ENCODE data around the gene OPCML. TPM values are rescaled to one million over a fixed set of nuclear protein-coding genes. Genes with fewer than 3 reads are reported as not detected.

Gene OPCML
- total and polyA plus RNA-seq, 2 experiments from 2014 or later: 1.2 to 4.4 TPM

DNA sequence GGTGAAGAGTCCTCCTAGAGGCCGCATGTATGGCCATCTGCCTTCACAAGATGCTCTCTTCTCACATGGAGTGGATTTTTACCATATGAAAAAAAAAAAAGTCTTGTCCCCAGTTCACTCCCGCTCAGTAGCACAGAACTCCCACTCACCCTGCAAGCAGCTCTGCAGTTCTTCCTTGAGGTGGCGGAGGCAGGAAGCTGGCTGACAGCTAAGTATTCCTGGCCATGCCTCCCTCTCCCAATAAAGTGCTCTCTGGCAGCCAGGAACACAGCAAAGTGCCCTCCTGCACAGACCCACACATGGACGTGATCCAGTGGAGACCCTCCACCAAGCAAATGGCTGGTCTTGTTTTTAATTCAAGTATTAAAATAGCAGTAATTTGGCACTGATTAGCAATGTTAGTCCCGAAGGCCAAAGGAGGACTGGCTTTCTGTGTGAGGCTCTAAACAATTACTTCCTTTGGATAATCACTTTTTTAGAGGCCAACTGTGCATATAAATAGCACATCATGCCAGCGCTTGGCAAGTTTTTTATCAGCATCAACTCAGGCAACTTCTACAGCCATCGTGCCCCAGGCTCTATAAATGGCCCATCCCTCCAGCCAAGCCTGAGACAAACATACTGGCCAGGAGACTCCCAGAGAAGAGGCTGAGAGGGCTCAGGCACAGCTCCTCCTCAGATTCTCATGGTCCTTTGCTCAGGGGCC lies 413.6 kb downstream of the OPCML start:
- Mint-ChIP-seq H3K4me1 (peaks cover 17% of the 10 kb centered on the region; the same call in 2 of the 3 replicates), H3K36me3 (ENCODE audit: low read depth) (no peaks in the 10 kb centered on the region), H3K27me3 (ENCODE audit: insufficient read depth, low read depth, poor library complexity) (peaks cover 3% of the 10 kb centered on the region), H3K4me3 (no peak overlapping the region), H3K27ac (no peak overlapping the region), H3K9me3 (no peaks in the 10 kb centered on the region)
- Histone ChIP-seq H3K4me1 (ENCODE audit: insufficient read depth) (peaks cover 13% of the 10 kb centered on the region), H3K36me3 (ENCODE audit: insufficient read depth) (no peaks in the 10 kb centered on the region), H3K9me2 (ENCODE audit: insufficient read depth) (no peaks in the 10 kb centered on the region), H3F3A (replicated peaks; ENCODE audit: low read depth) (no peaks in the 10 kb centered on the region), H3K27ac (ENCODE audit: low read depth) (no peak overlapping the region), H3K4me3 (no peak overlapping the region), H3K27me3 (ENCODE audit: insufficient read depth) (no peaks in the 10 kb centered on the region), H2AFZ (no peak overlapping the region), H4K20me1 (replicated peaks; ENCODE audit: insufficient read depth) (no peaks in the 10 kb centered on the region), H3K79me2 (replicated peaks; ENCODE audit: insufficient read depth) (no peaks in the 10 kb centered on the region), H3K4me2 (no peak overlapping the region)
- TF ChIP-seq CREB1 (CRISPR knock-in tag; IDR thresholded peaks at IDR 0.05; ENCODE audit: low read depth): no peak
- no peak for TF ChIP-seq STAT1 (IDR thresholded peaks at IDR 0.05; ENCODE audit: unreplicated experiment)
- TF ChIP-seq, protein P1, sequence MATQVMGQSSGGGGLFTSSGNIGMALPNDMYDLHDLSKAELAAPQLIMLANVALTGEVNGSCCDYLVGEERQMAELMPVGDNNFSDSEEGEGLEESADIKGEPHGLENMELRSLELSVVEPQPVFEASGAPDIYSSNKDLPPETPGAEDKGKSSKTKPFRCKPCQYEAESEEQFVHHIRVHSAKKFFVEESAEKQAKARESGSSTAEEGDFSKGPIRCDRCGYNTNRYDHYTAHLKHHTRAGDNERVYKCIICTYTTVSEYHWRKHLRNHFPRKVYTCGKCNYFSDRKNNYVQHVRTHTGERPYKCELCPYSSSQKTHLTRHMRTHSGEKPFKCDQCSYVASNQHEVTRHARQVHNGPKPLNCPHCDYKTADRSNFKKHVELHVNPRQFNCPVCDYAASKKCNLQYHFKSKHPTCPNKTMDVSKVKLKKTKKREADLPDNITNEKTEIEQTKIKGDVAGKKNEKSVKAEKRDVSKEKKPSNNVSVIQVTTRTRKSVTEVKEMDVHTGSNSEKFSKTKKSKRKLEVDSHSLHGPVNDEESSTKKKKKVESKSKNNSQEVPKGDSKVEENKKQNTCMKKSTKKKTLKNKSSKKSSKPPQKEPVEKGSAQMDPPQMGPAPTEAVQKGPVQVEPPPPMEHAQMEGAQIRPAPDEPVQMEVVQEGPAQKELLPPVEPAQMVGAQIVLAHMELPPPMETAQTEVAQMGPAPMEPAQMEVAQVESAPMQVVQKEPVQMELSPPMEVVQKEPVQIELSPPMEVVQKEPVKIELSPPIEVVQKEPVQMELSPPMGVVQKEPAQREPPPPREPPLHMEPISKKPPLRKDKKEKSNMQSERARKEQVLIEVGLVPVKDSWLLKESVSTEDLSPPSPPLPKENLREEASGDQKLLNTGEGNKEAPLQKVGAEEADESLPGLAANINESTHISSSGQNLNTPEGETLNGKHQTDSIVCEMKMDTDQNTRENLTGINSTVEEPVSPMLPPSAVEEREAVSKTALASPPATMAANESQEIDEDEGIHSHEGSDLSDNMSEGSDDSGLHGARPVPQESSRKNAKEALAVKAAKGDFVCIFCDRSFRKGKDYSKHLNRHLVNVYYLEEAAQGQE (IDR thresholded peaks at IDR 0.05; ENCODE audit: unreplicated experiment): no peak
- ATAC-seq: no peak
- no peak for DNase-seq (ENCODE audit: low spot score)

DNA sequence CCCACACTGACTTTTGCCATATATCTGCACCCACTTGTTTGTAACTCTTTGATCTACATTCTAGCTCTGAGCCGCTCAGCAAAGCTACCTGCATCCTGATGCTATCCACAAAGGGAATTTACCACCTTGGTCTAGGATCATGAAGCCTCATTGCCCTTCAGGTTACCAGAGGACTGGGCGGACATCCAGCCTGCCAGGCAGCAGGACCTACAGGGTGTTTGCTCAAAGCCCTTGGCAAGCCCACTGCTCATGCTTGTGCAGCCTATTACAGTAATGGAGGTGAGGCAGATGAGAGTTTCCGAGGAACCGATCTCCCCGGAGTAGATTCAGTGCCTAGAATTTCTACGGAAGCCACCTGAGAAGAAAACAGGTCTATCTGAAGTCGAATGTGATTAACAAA lies 417.2 kb downstream of the OPCML start:
- ATAC-seq (no peak), DNase-seq (ENCODE audit: low spot score) (no peak)
- Histone ChIP-seq H3K4me2 (no peak overlapping the region), H3K4me3 (no peak overlapping the region), H3F3A (replicated peaks; ENCODE audit: low read depth) (no peaks in the 10 kb centered on the region), H3K27me3 (ENCODE audit: insufficient read depth) (no peaks in the 10 kb centered on the region), H3K4me1 (ENCODE audit: insufficient read depth) (no peaks in the 10 kb centered on the region), H3K79me2 (replicated peaks; ENCODE audit: insufficient read depth) (no peaks in the 10 kb centered on the region), H2AFZ (no peak overlapping the region), H3K36me3 (ENCODE audit: insufficient read depth) (no peaks in the 10 kb centered on the region), H3K9me2 (ENCODE audit: insufficient read depth) (no peaks in the 10 kb centered on the region), H3K27ac (ENCODE audit: low read depth) (no peak overlapping the region), H4K20me1 (replicated peaks; ENCODE audit: insufficient read depth) (no peaks in the 10 kb centered on the region)
- Mint-ChIP-seq H3K36me3 (ENCODE audit: low read depth) (no peaks in the 10 kb centered on the region), H3K4me1 (no peaks in the 10 kb centered on the region), H3K4me3 (no peak overlapping the region), H3K9me3 (no peaks in the 10 kb centered on the region), H3K27ac (no peak overlapping the region), H3K27me3 (ENCODE audit: insufficient read depth, low read depth, poor library complexity) (peaks cover 4% of the 10 kb centered on the region)
- no peak for TF ChIP-seq ZNF331 (CRISPR knock-in tag; IDR thresholded peaks at IDR 0.05; ENCODE audit: low read depth)
- no peak for TF ChIP-seq POLR2AphosphoS5 (IDR thresholded peaks at IDR 0.05; ENCODE audit: low read depth)
- no peak for TF ChIP-seq STAT1 (IDR thresholded peaks at IDR 0.05; ENCODE audit: unreplicated experiment)
- no peak for TF ChIP-seq EZH2 (IDR thresholded peaks at IDR 0.05; ENCODE audit: low read depth, unreplicated experiment)
- TF ChIP-seq, protein P2, sequence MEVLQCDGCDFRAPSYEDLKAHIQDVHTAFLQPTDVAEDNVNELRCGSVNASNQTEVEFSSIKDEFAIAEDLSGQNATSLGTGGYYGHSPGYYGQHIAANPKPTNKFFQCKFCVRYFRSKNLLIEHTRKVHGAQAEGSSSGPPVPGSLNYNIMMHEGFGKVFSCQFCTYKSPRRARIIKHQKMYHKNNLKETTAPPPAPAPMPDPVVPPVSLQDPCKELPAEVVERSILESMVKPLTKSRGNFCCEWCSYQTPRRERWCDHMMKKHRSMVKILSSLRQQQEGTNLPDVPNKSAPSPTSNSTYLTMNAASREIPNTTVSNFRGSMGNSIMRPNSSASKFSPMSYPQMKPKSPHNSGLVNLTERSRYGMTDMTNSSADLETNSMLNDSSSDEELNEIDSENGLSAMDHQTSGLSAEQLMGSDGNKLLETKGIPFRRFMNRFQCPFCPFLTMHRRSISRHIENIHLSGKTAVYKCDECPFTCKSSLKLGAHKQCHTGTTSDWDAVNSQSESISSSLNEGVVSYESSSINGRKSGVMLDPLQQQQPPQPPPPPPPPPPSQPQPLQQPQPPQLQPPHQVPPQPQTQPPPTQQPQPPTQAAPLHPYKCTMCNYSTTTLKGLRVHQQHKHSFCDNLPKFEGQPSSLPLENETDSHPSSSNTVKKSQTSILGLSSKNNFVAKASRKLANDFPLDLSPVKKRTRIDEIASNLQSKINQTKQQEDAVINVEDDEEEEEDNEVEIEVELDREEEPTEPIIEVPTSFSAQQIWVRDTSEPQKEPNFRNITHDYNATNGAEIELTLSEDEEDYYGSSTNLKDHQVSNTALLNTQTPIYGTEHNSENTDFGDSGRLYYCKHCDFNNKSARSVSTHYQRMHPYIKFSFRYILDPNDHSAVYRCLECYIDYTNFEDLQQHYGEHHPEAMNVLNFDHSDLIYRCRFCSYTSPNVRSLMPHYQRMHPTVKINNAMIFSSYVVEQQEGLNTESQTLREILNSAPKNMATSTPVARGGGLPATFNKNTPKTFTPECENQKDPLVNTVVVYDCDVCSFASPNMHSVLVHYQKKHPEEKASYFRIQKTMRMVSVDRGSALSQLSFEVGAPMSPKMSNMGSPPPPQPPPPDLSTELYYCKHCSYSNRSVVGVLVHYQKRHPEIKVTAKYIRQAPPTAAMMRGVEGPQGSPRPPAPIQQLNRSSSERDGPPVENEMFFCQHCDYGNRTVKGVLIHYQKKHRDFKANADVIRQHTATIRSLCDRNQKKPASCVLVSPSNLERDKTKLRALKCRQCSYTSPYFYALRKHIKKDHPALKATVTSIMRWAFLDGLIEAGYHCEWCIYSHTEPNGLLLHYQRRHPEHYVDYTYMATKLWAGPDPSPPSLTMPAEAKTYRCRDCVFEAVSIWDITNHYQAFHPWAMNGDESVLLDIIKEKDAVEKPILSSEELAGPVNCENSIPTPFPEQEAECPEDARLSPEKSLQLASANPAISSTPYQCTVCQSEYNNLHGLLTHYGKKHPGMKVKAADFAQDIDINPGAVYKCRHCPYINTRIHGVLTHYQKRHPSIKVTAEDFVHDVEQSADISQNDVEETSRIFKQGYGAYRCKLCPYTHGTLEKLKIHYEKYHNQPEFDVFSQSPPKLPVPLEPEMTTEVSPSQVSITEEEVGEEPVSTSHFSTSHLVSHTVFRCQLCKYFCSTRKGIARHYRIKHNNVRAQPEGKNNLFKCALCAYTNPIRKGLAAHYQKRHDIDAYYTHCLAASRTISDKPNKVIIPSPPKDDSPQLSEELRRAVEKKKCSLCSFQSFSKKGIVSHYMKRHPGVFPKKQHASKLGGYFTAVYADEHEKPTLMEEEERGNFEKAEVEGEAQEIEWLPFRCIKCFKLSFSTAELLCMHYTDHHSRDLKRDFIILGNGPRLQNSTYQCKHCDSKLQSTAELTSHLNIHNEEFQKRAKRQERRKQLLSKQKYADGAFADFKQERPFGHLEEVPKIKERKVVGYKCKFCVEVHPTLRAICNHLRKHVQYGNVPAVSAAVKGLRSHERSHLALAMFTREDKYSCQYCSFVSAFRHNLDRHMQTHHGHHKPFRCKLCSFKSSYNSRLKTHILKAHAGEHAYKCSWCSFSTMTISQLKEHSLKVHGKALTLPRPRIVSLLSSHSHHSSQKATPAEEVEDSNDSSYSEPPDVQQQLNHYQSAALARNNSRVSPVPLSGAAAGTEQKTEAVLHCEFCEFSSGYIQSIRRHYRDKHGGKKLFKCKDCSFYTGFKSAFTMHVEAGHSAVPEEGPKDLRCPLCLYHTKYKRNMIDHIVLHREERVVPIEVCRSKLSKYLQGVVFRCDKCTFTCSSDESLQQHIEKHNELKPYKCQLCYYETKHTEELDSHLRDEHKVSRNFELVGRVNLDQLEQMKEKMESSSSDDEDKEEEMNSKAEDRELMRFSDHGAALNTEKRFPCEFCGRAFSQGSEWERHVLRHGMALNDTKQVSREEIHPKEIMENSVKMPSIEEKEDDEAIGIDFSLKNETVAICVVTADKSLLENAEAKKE (CRISPR knock-in tag; IDR thresholded peaks at IDR 0.05): no peak

Measured in GM23338 (cell line).